Measurements from ENCODE around the gene SHISAL1. TPM values are rescaled to one million over a fixed set of nuclear protein-coding genes. Genes with fewer than 3 reads are reported as not detected.
"Not testable (repeated sequence)": the region's sequence is repeated elsewhere in the genome, so short reads cannot be mapped to it uniquely, and the experiment has no call there.

SHISAL1 gene
- total RNA-seq, 1 experiment from 2014 or later, result not detected

GRCh38 chr22:44242946-44243724, 69.6 kb downstream of the SHISAL1 start:
- CTCF ChIA-PET, result no interaction called here
- Mint-ChIP-seq H3K4me1 (ENCODE audit: low read depth, unreplicated experiment) (no peaks in the 10 kb centered on the region), H3K4me3 (ENCODE audit: low read depth, unreplicated experiment) (no peak overlapping the region), H3K36me3 (ENCODE audit: insufficient read depth, unreplicated experiment) (no peaks in the 10 kb centered on the region), H3K27ac (ENCODE audit: unreplicated experiment) (no peak overlapping the region), H3K27me3 (ENCODE audit: unreplicated experiment) (peaks cover 84% of the 10 kb centered on the region), H3K9me3 (ENCODE audit: low read depth, unreplicated experiment) (no peaks in the 10 kb centered on the region)
- no TSS peak for BruUV-seq (replicated peaks)
- no peak for TF ChIP-seq CTCF (IDR thresholded peaks at IDR 0.05; ENCODE audit: unreplicated experiment)
- intact Hi-C loops (cut with micrococcal nuclease; ENCODE audit: unreplicated experiment), result no loop called here
- DNase-seq, result no peak

- H3K36me3 Mint-ChIP-seq (ENCODE audit: insufficient read depth, unreplicated experiment); BruUV-seq (replicated peaks); H3K9me3 Mint-ChIP-seq (ENCODE audit: low read depth, unreplicated experiment); H3K4me1 Mint-ChIP-seq (ENCODE audit: low read depth, unreplicated experiment); DNase-seq; H3K27ac Mint-ChIP-seq (ENCODE audit: unreplicated experiment); H3K4me3 Mint-ChIP-seq (ENCODE audit: low read depth, unreplicated experiment); intact Hi-C loops (cut with micrococcal nuclease; ENCODE audit: unreplicated experiment): not testable (repeated sequence)
- CTCF ChIA-PET, result interaction anchor here (0.7 kb wide), 1 partner anchor 9 kb away, joined by 3 read pairs; no protein-coding TSS in a partner anchor
- peaks cover 85% of the 10 kb centered on the region for H3K27me3 Mint-ChIP-seq (ENCODE audit: unreplicated experiment)
Measured at GRCh38 chr22:44241121-44241520, 71.6 kb downstream of the SHISAL1 start.

GRCh38 chr22:44237290-44237689, 75.5 kb downstream of the SHISAL1 start:
- intact Hi-C loops (cut with micrococcal nuclease; ENCODE audit: unreplicated experiment), result no loop called here
- Mint-ChIP-seq H3K27me3 (ENCODE audit: unreplicated experiment) (peaks cover 56% of the 10 kb centered on the region), H3K9me3 (ENCODE audit: low read depth, unreplicated experiment) (no peaks in the 10 kb centered on the region), H3K36me3 (ENCODE audit: insufficient read depth, unreplicated experiment) (no peaks in the 10 kb centered on the region), H3K4me1 (ENCODE audit: low read depth, unreplicated experiment) (no peaks in the 10 kb centered on the region), H3K27ac (ENCODE audit: unreplicated experiment) (no peak overlapping the region), H3K4me3 (ENCODE audit: low read depth, unreplicated experiment) (no peak overlapping the region)
- no peak for DNase-seq
- TF ChIP-seq CTCF (IDR thresholded peaks at IDR 0.05; ENCODE audit: unreplicated experiment), result no peak
- CTCF ChIA-PET, result interaction anchor here (0.6 kb wide), 1 partner anchor 205 kb away, joined by 6 read pairs; no protein-coding TSS in a partner anchor
- no TSS peak for BruUV-seq (replicated peaks)

GRCh38 chr22:44234372-44234771, 78.4 kb downstream of the SHISAL1 start:
- H3K9me3 Mint-ChIP-seq (ENCODE audit: low read depth, unreplicated experiment); DNase-seq; H3K4me1 Mint-ChIP-seq (ENCODE audit: low read depth, unreplicated experiment); H3K36me3 Mint-ChIP-seq (ENCODE audit: insufficient read depth, unreplicated experiment); BruUV-seq (replicated peaks); CTCF ChIA-PET; intact Hi-C loops (cut with micrococcal nuclease; ENCODE audit: unreplicated experiment); H3K27ac Mint-ChIP-seq (ENCODE audit: unreplicated experiment); H3K4me3 Mint-ChIP-seq (ENCODE audit: low read depth, unreplicated experiment): not testable (repeated sequence)
- peaks cover 27% of the 10 kb centered on the region for H3K27me3 Mint-ChIP-seq (ENCODE audit: unreplicated experiment)

GRCh38 chr22:44231233-44231632, 81.5 kb downstream of the SHISAL1 start:
- intact Hi-C loops (cut with micrococcal nuclease; ENCODE audit: unreplicated experiment), result no loop called here
- no peak for DNase-seq
- CTCF ChIA-PET, result interaction anchor here (0.6 kb wide), 1 partner anchor 28 kb away, joined by 4 read pairs; no protein-coding TSS in a partner anchor
- no peaks in the 10 kb centered on the region for H3K9me3 Mint-ChIP-seq (ENCODE audit: low read depth, unreplicated experiment)
- no TSS peak for BruUV-seq (replicated peaks)
- TF ChIP-seq CTCF (IDR thresholded peaks at IDR 0.05; ENCODE audit: unreplicated experiment), result no peak
- H3K27me3 Mint-ChIP-seq (ENCODE audit: unreplicated experiment), result peaks cover 18% of the 10 kb centered on the region
- no peaks in the 10 kb centered on the region for H3K36me3 Mint-ChIP-seq (ENCODE audit: insufficient read depth, unreplicated experiment)
- H3K4me3 Mint-ChIP-seq (ENCODE audit: low read depth, unreplicated experiment), result no peak overlapping the region
- H3K4me1 Mint-ChIP-seq (ENCODE audit: low read depth, unreplicated experiment), result no peaks in the 10 kb centered on the region
- H3K27ac Mint-ChIP-seq (ENCODE audit: unreplicated experiment), result no peak overlapping the region
